Suprapubic skin (tissue), 4 donors: ENCODE data around the gene MTA1.

Experiments
- CTCF ChIP-seq, 2 donors: fragments of 200-600 bp in 1 of 2; fragments of 450-650 bp in 1 of 2; sonication (generic) in 1 of 2; IDR thresholded peaks; one replicate each; pipeline ENCODE4 v1.5.1; 2016 to 2019; ENCODE audit warnings: antibody characterized with exemption in 2 of 2, mild to moderate bottlenecking in 1 of 2, moderate library complexity in 1 of 2
- EP300 ChIP-seq: sonication (generic); formaldehyde crosslinking; IDR thresholded peaks from one replicate; pipeline ENCODE4 v1.6.1; 2017; ENCODE audit warnings: antibody characterized with exemption
- POLR2A ChIP-seq, 2 donors: fragments of 450-650 bp; IDR thresholded peaks; one replicate each; pipeline ENCODE4 v1.6.1; 2017; ENCODE audit warnings: antibody characterized with exemption in 2 of 2, mild to moderate bottlenecking in 2 of 2, moderate library complexity in 2 of 2
- POLR2AphosphoS5 ChIP-seq, 3 donors: sonication (generic); formaldehyde crosslinking; IDR thresholded peaks; one replicate each; pipeline ENCODE4 v1.6.1; 2017; ENCODE audit warnings: antibody characterized with exemption in 3 of 3

- TF ChIP-seq POLR2A (IDR thresholded peaks at IDR 0.05) (no peak), CTCF (IDR thresholded peaks at IDR 0.05) (no peak), POLR2AphosphoS5 (IDR thresholded peaks at IDR 0.05) (no peak), EP300 (no peak)
Measured at GRCh38 chr14:105476831-105477659, 57.4 kb downstream of the MTA1 start.
